Non-pigmented ciliary epithelial cell (primary cell): ENCODE data around the gene PRKAG2.
"Not testable (repeated sequence)": the region's sequence is repeated elsewhere in the genome, so short reads cannot be mapped to it uniquely, and the experiment has no call there.

Source experiments
- DNase-seq: peaks from one replicate; pipeline ENCODE4 v3.0.0-alpha.2; 2010; ENCODE audit warnings: low read depth

The PRKAG2 gene

GRCh38 chr7:151884312-151885201 is 7.6 kb upstream of the PRKAG2 start:
- DNase-seq, result no peak

GRCh38 chr7:151883857-151884256 is 6.9 kb upstream of the PRKAG2 start:
- no peak for DNase-seq

GRCh38 chr7:151882734-151883133 is 5.8 kb upstream of the PRKAG2 start:
- DNase-seq, result no peak

GRCh38 chr7:151880688-151881087 is 3.8 kb upstream of the PRKAG2 start:
- DNase-seq, result no peak

GRCh38 chr7:151877911-151878835 is 1.3 kb upstream of the PRKAG2 start:
- no peak for DNase-seq

- DNase-seq, result no peak
Observed at GRCh38 chr7:151875942-151876898, 695 bp downstream of the PRKAG2 start.

GRCh38 chr7:151874479-151874878 is 2.4 kb downstream of the PRKAG2 start:
- not testable (repeated sequence) for DNase-seq

GRCh38 chr7:151873402-151873965 is 3.4 kb downstream of the PRKAG2 start:
- no peak for DNase-seq

- DNase-seq, result no peak
Observed at GRCh38 chr7:151872531-151873401, 4.1 kb downstream of the PRKAG2 start.

GRCh38 chr7:151871904-151872303 is 5.0 kb downstream of the PRKAG2 start:
- DNase-seq, result no peak

GRCh38 chr7:151871189-151871735 is 5.7 kb downstream of the PRKAG2 start:
- DNase-seq, result no peak

- no peak for DNase-seq
Observed at GRCh38 chr7:151869968-151870918, 6.7 kb downstream of the PRKAG2 start.

- DNase-seq, result no peak
Observed at GRCh38 chr7:151869455-151869854, 7.5 kb downstream of the PRKAG2 start.

GRCh38 chr7:151869109-151869428 is 7.8 kb downstream of the PRKAG2 start:
- no peak for DNase-seq

GRCh38 chr7:151868396-151869108 is 8.4 kb downstream of the PRKAG2 start:
- no peak for DNase-seq

GRCh38 chr7:151867912-151868311 is 9.0 kb downstream of the PRKAG2 start:
- no peak for DNase-seq

GRCh38 chr7:151866761-151867655 is 9.9 kb downstream of the PRKAG2 start:
- DNase-seq, result no peak
